GM18499 (cell line): ENCODE results near the gene SMTNL2.
"Not testable (repeated sequence)": the region's sequence is repeated elsewhere in the genome, so short reads cannot be mapped to it uniquely, and the experiment has no call there.

Source experiments
- ATAC-seq: cut with Tn5 transposase; IDR thresholded peaks from one replicate; pipeline ENCODE4 v1.9.1; 2021; ENCODE audit warnings: moderate number of reproducible peaks; ENCODE audit not compliant: insufficient read depth, unreplicated experiment

SMTNL2 gene

DNA sequence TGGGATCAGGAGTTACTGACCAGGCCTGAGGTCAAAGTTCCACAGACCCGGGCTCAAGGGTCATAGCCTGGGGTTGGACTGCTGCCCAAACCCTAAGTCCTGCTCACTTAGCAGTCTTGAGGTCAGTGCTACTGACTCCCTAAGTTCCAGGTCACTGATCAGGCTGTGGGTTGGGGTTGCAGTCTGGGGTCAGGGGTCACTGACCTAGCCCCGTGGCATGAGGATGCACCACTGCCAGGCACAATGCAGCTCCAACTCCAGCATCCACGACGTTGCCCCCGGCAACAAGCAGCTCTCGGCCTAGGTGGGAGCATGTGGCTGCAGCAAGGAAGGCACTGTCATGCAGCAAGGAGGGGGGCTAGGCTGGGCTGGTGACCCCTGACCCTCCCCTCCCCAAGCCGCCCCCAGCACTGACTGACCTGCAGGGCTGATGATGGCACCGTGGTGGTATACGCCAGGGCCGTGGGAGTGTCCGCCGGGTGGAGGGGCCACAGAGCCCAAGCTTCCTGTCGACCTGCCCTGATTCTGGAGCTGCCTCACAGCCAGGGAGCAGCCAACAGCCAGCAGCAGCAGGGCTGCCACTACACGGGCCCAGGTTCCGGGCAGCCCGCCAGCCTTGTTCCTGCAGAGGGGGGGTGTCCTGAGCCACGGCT is 25.1 kb upstream of the SMTNL2 start:
- ATAC-seq: no peak

DNA sequence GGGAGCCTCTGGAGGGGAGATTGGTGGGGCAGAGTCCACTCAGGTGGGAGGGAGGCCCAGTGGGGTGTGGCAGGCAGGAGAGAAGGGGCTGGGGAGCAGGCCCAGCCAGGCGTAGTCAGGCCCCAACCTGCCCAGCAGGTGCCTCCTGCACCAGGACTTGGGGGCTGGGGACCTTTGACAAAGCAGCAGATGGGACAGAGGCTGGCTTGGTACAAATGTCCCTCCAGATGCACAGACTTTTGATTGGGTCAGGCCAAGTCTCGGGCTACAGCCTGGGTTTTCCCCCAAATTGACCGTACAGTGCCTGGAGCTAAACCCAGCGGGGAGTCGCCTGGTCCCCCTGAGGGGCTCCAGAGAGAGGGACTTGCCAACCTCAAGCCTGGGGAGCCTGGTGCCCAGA is 24.4 kb upstream of the SMTNL2 start:
- no peak for ATAC-seq

DNA sequence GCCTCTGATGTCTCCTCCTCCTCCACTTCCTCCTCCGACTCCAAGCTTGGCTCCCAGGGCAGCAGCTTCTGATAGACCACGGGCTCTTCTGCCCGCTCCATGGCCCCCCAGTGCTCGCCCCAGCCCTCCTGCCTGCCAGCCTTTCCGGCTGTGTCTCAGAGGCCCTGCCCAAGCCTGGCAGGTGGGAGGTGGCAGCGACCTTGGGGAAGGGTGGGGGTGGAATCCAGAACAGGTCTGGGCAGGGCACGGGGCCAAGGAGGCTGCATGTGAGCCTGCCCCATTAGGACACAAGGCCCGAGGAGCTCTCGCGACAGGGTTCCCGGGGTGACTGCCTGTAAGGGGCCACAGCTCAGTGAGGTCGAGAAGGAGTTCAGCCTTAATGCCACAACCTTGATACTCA is 23.9 kb upstream of the SMTNL2 start, which contains the start of gene GGT6:
TSS of gene GGT6 (minus strand) at position 157 of the 400 bp plus-strand sequence. CDS start at position 101, 56 bp downstream.
- ATAC-seq: no peak

DNA sequence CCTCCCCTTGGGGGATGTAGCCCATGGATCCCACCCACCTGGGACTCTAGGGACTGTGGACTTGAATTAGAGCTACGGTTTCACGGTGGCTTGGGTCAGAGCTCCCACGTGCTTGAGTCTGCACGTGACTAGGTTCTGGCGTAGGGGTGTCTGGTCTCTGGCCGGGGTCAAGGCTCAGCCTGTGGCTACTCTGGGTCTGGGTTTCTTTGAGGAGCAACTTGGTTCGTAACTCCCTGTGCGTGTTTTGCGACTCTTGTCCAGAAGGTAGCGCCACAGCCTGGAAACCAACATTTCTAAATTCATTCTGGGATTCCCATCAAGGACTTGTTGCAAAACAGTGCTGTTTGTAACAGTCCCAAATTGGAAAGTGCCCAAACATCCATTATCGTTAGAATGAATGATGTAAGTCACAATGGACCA is 23.5 kb upstream of the SMTNL2 start:
- no peak for ATAC-seq

DNA sequence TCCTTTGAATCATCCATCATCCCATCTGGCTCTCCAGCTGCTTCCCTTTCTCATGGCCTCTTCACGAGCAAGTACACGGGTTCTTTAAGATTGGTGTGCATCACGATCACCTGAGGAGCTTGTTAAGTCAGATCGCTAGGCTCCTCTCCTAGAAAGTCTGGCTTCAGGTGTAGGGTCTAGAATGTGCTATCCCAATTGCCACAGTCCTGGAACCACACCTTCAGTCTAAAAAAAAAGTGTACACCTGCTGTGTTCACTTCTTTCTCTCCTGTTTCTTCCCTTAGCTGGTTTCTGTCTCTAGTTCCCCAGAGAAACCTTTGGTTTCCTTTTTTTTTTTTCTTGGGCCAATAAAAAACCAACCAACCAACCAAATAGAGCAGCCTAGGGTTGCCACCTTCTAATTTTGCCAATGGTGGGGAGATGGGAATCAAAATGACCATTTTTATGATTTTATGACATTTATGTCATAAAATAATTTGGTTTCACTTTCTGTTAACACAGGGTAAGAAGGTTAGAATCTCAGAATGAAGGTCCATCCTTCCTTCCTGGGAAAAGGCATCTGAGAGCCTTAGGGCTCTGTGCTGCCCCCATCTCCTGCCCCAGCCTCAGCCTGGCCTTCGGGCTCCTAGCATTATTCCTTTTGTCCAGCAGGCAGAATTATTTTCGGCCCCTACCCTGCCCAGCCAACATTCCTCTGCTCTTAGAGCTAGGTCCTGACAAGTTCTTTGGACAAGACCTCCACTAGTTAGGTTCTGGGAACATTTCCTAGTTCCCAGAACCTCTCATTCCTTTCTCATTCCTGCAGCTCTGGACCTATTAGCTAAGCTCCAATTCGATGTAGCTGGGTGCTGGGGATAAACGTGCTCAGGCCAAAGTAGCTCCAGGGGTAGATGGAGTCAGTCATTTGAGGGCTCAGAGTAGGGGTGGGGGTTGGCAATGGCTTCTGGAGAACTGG is 22.0 kb upstream of the SMTNL2 start:
- ATAC-seq: no peak

DNA sequence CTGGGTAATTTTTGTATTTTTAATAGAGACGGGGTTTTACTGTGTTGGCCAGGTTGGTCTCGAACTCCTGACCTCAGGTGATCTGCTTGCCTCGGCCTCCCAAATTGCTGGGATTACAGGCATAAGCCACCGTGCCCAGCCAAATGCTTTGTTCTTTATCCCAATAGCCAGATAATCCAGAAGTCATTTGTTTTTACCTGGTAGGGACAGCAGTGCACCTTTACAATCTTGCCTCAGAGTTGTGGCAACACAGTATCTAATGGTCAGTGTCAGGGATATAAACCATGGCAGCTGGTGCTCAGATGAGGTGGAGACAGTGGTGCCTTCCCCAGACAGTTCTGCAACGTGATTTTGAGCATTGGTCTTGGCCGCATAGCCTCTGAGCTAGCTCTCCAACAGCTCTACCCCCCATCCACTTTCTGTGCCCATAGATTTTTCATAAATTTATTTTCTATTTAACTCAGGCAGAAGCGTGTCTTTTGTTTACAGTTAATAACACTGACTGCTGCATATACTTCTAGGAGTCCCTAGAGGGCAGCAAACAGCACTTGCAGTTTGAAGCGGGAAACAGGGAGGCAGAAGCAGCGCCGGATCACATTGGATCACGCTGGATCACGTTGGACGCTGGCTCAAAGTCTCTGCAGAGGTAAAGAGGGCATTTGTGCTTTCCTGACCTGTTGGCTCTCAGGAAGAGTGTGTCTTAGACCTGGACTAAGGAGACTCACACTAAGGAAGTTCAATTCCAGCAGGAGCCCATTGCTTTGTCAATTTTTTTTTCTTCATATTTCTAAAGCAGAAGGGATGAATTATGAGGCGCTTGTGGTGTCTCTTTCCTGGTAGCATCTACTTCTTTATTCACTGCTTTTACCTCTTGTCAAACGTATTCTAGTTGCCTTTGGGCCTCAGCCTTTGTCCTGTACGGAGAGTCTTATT is 18.9 kb upstream of the SMTNL2 start:
- no peak for ATAC-seq

DNA sequence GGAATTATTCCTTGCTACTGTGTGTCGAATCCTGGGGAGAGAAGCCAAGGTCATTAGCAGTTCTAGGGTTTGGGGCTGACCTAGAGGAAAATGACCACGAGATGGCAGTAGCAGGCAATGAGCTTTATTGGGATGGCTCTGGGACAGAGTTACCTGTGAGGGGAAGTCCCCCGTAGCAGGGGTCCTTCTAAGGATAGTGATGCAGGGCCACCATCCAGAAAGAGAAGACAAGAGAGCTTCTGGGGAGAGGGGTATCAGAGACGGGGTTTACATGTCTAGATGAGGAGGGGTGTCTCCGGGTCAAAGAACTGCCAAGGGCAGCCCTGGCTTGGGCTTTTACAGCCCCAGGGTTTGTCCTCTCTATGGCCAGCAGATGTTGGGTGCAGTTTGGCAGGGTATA is 17.5 kb upstream of the SMTNL2 start:
- ATAC-seq: no peak

DNA sequence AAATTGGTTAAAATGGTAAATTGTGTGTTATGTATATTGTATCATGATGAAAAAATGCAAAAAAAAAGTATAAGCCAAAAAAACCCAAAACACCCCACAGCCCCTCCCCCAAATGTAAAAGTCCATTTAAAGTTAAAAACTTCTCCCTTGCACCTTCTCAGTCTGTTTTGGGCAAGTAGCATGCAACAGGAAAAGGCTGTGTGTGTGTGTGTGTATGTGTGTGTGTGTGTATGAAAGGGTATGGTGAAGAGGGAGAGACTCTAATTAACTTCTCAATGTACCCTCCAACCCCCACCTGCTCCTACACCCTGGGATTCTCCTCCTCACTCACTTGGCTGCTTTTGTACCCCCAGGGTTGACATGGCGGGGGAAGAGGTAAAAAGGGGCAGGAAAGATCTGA is 14.7 kb upstream of the SMTNL2 start:
- ATAC-seq: no peak

DNA sequence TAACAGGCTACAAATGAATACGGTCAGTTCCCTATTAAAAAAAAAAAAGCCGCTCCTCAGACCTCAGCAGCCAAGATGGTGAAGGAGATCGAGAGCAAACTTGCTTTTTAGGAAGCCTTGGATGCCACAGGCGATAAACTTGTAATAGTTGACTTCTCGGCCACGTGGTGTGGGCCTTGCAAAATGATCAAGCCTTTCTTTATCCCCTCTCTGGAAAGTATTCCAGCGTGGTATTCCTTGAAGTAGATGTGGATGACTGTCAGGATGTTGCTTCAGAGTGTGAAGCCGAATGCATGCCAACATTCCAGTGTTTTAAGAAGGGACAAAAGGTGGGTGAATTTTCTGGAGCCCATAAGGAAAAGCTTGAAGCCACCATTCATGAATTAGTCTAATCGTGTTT is 12.2 kb upstream of the SMTNL2 start:
- no peak for ATAC-seq

DNA sequence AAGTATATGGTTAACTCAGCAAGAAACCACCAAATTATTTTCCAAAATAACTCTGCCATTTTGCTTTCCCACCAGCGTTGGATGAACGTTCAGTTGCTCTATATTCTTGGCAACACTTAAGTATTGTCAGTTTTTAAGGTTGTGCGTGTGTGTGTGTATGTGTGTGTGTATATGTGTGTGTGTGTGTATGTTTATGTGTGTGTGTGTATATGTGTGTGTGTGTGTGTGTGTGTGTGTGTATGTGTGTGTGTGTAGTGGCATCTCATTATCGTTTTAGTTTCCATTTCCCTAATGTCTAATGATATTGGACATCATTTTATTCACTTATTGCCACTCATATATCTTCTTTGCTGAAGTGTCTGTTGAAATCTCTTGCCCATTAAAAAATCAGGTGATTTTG is 11.2 kb upstream of the SMTNL2 start:
- ATAC-seq: no peak

DNA sequence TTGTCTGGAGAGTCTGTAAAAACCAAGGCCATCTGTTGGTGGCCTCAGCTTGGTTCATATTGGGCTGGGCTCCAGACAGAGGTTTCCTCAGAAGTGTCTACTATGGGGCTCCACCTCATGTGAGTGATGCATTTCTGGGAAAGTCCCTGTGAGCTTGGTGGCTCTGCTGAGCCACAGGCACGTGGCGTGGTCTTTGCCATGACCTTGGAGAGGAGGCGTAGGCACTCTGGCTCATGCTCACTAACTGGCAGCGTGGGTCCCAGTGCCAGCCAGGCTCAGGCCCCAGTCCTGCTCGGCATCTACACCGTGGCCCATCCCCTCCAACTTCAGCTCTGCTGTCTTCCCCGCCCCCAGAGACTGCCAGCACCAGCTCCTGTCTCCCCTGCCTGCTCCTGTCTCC is 10.7 kb upstream of the SMTNL2 start:
- ATAC-seq: no peak

DNA sequence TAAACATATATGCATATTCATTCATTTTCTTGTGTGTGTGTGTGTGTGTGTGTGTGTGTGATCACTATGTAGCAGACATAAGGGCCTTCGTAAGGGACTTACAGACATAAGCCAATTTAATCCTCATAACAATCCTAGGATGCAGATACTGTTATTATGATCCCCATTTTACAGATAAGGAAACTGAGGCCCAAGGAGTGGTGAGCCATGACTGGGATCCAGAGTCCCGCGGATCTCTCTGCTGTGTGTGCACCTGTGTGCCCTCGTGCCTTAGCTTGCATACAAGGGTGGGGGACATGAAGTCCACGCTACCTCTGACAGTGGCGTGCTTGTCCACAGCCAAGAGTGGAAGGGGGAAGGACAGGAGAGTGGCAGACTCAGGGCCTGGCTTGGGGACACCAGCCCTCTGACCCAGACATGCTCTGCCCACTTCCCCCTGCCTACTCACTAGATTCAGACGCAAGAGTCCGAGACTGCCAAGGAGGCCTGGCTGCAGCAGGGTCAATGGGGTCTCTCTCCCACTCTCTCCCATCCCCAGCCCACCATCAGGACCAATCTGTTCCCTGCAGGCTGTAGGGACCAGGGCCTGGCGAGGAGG is 9.8 kb upstream of the SMTNL2 start:
- ATAC-seq: no peak

DNA sequence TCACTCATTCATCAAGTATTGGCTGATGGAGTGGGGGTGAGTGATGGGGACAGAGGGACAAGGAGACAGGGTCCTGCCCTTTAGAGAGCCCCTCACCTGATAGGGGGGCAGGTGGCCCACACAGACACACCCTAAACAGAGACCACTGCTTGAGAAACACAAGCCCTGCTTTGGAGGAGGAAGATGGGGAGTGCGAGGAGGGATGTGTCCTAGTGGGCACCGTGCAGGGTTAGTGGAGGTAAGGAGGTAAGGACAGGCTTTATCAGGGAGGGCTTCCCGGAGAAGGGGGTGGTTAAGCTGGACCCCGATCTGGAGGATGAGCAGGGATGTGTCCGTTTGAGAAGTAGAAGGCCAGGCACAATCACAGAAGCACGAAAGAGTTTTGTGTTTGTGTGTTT is 8.2 kb upstream of the SMTNL2 start:
- ATAC-seq: no peak

DNA sequence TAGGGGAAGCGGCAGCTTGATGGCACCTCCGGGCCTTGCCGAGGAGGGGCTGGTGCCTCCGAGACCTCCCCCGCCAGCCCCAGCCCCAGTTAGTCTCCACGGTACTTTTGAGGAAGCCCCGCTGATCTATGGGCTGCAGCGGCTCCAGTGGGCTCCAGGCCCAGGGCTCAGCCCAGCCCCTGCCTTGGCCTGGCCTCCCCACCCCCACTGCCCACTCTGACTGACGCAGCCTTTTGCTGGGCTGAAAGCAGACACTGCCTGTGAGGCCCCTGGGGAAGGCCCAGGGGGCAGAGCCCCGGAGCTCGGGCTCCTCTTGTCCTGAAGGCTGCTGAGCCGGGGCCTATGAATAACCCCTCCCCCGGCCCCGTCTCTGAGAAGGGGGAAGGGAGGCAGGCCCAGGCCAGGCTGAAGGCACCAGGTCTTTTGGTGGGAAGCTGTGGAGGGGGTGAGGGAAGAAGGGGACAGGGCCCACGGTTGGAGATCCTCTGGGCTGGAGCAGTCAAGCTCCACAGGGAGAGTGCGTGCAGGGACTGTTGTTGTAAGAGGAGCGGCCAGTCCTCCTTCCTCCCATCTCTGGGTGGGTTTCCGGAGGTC is 7.5 kb upstream of the SMTNL2 start:
- no peak for ATAC-seq

DNA sequence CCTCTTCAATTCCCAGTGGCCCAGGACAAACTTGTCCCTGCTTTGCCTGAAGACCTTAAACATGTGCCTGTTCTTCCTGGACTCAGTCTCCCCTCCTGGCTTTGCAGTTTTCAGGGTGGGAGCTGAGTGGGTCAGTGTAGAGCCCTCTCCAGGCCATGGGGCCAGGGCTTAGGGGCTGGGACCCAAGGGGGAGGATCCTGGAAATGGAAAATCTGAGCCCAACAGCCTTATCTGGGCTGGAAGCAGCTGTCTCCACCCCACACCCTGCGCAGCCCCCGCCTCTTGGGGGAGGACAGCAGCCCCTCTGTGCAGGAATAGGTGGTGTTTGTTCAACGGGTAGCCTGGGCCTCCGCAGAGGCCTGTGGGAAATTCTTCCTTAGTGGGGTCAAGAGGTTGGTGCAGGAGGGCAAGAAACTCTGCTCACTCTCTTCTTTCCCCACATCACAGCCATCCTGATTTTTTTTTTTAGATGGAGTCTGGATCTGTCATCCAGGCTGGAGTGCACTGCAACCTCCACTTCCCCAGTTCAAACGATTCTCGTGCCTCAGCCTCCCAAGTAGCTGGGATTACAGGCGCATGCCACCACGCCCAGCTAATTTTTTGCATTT is 6.8 kb upstream of the SMTNL2 start:
- no peak for ATAC-seq

DNA sequence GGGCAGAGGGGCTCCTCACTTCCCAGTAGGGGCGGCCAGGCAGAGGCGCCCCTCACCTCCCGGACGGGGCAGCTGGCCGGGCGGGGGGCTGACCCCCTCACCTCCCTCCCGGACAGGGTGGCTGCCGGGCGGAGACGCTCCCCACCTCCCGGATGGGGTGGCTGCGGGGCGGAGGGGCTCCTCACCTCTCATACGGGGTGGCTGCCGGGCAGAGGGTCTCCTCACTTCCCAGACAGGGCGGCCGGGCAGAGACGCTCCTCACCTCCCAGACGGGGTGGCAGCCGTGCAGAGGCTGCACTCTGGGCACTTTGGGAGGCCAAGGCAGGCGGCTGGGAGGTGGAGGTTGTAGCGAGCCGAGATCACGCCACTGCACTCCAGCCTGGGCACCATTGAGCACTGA is 6.0 kb upstream of the SMTNL2 start:
- ATAC-seq: not testable (repeated sequence)

DNA sequence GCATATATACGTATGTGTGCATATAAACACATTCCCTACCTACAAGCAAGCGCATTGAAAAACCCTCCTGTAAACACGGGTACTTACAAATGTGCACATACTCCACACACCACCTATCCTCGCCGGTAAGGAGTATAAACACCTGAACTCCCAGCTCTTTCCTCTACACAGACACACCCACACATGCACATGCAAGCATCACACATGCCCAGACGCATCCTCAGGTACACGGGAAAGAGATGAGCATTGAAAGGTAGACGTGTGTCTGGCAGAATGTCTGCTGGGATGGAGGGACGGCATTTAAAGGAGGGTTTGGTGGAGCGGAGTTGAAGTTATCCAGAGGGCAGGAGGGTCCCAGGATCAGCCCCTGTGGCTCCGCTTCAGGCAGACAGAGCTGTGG is 4.7 kb upstream of the SMTNL2 start:
- no peak for ATAC-seq

DNA sequence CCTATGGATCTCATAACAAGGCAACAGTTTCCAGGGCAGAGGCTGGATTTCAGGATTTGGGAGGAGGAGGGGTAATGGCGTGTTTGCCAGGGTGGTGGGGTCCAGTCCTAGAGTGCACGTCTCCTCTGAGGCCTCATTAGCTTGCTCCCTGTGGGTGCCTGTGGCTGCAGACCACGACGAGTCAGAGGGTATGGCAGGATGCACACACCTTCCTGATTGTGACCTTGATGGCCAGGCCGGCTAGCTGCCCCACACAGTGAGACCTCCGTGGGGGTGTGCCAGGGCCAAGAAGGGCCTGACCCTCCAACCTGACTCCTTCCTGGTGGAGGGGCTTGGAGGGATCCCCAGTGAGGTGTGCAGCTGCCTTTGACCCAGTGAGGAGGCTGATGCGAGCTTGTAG is 4.0 kb upstream of the SMTNL2 start:
- ATAC-seq: no peak

DNA sequence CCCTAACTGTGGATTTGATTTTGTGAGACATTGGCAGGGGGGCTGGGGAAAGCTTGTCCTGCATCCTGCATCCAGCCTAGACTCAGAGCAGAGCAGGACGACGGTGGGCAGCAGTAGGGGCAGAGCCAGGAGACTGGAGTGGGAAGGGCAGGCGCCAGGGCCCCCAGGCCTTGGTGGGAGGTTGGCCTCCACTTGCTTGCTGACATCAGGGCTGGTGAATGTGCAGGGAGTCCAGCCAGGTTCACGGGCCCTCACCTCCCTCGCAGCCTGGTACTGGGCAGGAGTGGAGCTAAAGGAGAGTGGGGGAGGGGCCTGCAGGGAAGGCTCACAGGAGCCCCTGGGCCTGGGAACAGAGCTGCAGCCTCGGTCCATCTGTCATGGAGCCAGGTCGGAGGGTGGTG is 2.2 kb upstream of the SMTNL2 start:
- no peak for ATAC-seq
